NCI-H146 (cell line): ENCODE data around the gene SLC22A4.

Experiments used
- DNase-seq: peaks from one replicate; lab custom pipeline; 2025; lab: John Stamatoyannopoulos, UW

The SLC22A4 gene

DNA sequence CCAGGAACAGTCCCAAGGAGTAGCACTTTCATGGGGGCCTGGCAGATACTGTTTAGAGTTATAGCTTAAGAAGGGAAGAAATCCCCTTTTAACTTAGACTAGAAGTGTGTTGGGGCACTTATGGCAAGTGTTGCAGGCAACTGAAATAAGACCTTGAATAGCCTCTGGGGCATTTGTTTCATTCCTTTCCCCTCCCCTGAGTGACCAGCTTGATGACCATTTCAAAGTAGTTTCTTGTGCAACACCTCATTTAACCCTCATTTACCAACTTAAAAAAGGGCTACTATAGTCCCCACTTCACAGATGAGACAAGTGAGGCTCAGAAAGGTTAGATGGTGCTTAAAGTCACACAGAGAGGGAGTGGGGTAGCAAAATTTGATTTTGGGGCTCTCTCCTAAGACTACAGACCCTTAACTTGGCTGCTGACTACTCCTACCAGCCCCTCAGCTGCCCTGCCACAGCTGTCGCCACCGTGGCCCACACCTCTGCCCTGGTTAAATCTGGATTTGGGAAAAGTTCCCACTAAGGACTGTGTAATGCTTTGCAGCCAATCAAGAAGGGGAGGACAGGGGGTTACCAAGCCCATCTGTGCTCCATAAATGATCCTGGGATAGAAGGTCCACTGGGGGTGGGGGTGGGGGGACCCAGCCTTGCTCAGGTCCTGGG is 31.2 kb upstream of the SLC22A4 start:
- no peak for DNase-seq

DNA sequence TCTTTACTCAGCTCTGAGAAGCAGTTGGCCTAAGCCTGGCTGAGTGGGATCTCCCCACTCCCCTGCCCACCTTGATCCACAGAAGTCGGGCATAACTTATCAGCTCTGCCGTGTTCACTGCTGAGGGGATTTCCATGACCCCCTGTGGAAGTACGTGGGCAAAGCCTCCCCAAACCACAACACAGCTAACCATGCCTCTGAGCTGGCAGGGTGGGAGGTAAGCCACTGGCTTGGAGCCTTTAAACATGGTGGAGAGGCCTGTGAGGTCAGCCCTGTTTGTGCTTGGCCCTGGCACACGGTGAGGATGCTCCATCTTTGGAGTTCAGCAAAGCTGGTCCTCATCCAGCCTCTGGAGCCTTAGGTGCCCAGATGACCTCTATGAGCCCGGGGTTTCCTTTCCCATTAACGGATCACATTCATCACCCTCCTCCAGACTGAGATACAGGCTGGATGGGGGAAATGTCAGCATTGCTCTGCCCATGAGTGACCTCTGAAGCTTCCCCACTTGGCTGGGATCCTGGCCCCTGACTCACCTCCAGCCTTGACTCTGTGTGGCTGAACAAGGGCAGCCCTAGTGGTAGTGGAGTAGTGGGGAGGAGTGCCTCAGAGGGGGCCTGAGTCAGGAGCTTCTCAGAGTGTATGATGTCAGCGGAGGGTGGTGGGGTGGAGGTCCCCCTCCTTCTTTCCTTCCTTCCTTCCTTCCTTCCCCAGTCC is 30.5 kb upstream of the SLC22A4 start:
- no peak for DNase-seq

DNA sequence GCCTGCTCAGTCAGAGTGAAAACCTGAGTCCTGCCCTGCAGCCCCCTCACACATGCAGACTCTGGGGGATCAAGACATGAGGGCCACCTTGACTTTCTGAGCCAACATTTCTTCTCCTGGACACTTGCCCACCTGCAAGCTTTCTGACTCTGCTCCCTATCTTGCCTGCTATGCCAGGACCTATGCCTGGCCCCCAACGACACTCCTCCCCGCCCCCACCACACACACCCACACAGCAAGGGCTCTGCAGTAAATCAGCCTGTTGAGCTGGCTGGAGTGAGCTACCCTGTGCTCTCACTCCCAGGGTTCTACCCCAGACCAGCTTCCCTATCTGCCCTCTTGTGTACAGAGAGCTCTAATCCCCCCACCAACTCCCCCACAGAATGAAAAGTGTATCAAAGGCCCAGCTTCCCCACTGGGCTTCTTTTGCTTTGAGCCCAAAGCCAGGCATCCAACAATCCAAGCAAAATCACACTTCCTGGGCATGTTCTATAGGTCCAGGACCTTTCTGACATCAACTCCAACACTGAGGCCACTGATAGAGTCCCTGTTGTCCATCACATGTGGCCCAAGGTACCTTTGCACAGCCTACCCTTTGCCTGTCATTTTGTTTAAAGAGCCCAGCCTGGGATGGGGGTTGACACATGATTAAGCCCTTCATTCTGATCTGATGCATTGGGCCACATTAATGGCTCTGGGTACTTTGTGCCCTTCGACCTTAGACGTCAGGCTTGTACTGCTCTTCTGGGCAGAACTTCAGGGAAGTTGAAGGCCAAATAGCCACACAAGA is 29.5 kb upstream of the SLC22A4 start:
- DNase-seq, result no peak

DNA sequence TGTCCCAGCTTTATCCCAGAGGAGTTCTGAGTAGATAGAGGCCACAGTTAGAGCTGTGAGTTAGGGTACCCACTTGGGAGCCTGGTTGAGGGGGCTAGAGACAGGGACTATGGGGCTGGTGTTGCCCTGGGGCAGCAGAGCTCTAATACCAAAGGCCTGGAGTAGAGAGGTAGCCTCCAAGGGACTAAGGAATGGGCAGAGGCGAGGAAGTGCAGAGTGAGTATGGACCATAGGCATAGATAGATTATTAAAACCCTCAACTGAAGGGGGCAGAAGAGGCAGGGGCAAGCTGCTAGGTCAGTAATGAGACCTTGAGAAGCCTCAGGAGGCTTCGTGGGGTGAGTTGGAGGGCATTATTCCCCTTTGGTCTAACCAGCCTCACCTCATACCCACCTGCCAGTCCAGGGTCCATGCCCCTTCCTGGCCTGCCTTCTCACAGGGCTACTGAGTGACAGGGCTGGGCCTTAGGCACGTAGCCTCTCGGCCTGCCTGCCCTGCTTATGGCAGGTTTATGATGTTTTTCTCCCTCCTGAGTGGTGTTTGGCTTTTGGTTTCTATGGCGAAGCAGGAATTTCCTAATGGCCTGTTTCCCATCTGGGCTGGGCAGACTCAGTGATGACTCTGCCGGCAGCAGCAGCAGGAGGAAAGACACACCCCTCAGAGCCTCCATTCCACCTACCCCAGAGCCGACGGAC is 28.7 kb upstream of the SLC22A4 start:
- DNase-seq, result no peak

DNA sequence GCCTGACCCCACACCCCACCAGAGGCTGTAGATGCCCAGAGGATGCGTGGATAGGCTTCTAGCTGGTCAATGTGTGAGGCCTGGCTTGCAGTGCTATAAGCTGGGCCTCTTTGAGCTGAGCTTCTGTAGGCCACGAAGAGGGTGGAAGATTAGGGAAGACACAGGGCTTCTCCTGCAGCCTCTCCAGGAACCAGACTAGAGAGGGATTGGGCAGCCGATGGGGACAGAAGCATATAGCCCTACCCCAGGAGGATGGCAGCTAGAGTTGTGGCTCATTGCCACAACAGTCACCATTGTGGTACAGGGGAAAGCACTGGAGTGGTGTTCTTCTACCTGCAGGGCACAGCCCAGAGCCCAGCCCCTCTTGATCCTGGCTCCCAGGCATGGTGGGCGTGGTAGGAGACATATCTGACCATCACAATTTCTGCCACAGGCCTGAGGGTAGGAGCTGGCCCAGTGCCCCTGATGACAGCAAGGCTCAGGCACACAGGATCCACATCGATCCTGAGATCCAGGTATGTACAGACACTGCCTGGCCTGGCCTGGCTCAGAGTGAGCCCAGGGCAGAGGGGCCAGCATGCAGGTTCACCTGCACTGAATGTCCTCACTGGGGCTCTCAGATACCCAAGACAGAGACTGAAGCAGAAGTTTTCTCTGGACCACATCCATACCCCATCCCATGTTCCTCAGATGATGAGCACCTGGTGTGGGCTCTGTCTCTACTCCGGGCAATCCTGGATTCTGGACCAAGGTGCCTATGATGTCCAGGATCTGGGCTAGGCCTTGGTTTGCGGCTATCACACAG is 28.0 kb upstream of the SLC22A4 start:
- no peak for DNase-seq

DNA sequence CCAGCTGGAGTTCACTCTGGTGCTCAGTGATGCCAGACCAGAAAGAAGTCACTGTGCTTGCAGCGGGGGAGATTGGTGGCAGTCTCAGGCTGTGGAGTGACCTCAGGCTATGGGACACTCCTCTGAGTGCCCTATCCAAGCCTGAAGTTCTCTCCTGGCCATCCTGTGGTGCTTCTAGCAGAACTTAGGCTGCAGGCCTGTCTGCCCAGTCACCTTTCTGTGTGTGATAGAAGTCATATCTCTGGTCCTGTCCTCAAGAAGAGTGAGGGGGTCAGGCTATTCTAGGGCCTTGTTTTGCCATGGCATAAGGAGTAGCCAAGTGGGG is 27.4 kb upstream of the SLC22A4 start:
- DNase-seq, result no peak

DNA sequence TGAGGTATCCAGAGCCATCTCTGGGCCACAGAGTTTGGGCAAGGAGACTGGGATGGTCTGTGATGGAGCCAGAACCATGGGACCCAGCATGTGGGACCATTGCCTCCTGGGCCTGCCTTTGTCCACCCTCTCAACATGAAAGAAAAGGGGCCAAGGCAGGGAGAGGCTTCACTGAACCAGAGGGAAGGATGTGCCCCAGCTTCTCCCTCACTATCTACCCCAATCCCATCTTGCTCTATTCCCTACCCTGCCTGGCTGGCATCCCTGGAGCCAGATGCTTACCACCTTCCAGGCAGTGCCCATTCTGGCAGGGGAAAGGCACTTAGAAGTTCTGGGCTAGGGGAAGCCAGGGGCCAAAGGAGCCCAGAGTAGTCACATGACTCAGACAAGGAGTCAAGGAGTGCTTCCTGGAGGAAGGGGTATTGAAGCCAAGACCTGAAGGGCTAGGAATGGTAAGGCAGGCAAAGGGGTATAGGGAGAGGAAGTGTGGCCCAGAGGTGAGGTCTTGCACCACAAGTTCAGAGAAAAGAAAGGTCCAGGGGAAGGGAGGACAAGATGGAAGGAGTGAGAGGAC is 26.9 kb upstream of the SLC22A4 start:
- no peak for DNase-seq

DNA sequence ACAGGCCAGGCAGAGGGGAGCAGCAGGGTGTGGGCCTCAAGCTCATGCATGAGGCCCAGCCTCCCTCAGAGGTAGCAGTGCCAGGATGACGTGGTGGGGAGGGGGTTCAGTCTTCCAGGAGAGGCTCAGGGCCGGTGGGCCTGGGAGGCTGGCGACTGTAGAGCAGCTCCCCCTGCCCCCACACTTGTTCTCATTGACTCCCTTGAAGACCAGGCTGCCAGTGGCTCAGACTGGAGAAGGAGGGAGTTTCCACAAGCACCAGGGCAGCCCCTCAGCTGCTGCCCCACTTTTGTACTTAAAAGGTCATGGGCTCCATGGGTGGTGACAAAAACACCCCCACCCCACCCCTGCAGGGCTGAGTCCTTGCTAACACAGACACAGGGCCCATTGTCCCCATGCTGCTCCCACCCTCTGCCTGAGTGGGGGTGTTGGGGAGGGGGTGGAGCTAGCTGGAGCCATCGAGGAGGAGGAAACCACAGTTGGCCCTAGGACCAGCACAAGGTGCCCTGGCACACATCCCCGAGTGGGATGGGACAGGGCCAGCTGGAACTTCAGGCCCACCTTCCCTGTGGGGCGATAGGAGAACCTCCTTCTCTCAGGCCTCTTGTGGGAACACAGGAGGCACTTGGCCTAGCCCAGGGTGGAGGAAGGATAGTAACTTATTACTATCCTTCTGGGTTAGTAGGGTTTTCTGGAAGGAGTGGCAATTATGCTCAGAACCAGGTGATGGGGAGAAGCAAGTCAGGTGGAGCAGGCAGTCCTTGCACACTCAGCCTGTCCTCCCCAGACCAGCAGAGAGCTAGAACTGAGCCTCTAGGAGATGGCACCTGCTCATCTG is 26.0 kb upstream of the SLC22A4 start:
- no peak for DNase-seq

DNA sequence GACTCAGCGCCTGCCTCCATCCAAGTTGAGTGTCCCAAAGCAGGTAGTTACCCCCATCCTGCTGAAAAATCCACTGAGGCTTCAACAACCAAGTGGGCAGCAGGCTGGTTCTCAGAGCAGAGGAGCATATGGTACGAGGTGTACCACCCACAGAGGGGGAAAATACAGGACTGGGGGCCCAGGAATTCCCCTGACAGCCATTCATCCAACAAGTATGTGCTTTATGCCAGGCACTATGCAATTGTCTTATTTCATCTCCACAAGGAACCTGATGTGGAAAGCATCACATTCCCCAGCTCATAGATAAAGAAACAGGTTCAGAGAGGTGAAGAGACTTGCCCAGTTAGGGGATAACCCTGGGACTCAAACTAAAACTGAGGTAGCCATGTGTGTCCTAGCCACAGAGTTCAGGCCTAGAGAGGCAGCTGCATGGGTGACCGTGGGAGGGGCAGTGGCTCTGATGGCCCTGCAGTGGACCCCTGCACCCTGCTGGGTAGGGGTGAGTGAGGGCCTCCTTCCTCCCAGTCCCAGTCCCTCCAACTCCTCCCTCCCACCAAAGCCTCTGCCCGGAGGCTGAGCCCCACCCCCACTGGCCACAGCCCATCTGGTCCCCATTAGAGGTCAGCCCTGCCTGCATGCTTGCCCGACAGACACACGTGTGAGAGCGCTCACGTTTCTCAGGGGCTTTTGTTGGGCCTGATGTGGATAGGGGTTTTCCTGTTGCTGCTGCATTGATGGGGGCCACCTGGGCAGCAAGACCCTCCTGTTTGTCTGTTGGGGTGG is 25.2 kb upstream of the SLC22A4 start:
- no peak for DNase-seq

DNA sequence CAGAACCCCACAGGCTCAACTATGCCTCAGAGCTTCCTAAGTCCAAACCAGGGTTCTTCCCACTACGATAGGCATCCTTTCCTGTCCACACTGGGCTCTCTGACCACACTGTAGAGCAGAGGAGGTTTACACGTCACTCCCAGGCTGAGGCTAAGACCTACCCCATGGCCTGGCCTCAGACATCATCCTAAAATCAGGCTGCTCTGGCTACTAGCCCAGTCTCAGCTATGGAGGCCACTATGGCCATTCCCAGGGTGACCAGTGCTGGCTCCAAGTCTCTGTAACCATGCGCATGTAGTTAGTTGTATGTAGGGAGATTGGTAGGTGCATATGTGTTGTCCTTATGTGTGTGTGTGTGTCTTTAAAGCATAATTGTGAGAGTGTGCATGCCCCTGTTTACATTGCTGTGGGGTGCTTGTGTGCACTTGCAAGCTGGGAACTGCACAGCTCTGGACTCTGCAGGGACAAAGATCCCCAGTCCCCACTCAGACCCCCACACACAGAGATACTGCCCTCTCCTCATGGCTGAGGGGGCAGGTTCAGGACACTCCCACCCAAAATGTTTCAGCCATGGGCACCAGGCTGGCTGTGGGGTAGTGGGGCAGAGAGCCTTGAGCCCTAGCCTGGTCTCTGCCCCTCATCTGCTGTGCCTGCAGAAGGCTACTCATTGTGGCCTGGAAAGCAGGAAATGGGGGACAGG is 24.4 kb upstream of the SLC22A4 start:
- no peak for DNase-seq

DNA sequence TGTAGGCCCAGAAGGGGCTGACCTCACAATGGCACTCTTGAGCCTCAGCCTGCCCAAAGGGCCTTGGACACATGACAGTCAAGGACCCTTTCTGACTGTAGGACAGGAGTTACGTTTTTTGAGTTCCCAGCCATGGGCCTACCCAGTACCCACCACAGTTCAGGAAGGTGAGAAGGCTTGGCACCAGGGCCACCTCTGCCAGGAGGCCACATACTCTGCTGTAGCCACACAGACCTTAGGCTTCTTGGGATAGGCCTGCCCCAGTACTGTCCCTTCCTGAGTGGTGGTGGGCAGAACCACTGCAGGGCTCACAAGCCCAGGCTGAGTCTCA is 23.9 kb upstream of the SLC22A4 start:
- no peak for DNase-seq

DNA sequence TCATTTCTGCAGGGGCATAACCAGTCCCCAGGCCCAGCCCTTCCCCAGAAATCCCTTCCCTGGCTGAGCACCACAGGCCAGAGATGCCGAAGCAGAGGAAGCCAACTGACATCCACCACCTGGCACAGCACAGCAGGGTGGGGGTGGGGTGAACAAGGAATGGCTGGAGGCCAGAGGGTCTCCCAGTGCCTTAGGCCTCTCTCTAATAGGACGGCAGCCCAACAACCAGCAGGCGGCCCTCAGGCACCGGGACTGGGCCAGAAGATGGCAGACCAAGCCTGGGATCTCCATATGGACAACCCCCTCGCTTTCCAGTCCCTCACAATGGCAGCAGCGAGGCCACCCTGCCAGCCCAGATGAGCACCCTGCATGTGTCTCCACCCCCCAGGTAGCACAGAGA is 23.5 kb upstream of the SLC22A4 start:
- DNase-seq, result no peak

DNA sequence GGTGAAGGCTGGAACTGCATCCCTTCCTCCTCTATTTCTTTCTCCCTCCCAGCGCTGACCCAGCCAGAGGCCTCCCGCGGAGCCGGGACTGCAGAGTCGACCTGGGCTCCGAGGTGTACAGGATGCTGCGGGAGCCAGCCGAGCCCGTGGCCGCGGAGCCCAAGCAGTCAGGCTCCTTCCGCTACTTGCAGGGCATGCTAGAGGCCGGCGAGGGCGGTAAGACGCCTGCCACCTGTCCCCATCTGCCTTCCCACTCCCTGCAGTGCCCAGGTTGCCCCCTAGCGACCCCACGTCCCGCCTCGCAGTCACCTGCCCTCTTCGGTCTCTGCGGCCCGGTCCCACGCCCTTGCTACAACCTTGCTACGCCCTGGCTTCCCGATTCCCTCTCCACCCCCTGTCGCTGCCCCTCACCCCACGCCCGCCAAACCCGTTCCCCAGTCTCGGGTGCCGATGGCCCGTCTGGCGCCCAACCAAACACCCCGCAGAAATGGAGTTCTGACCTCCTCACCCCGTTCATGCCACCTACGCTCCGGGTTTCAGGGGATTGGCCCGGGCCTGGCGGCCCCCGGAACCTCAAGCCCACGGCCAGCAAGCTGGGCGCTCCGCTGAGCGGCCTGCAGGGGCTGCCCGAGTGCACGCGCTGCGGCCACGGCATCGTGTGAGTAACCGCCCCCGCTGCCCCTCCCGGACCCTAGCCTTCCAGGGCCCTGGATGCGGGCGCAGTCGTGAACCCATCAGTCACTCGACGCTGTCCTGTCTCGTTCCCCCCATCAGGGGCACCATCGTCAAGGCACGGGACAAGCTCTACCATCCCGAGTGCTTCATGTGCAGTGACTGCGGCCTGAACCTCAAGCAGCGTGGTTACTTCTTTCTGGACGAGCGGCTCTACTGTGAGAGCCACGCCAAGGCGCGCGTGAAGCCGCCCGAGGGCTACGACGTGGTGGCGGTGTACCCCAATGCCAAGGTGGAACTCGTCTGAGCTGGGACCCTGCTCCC is 22.6 kb upstream of the SLC22A4 start:
- DNase-seq, result no peak

DNA sequence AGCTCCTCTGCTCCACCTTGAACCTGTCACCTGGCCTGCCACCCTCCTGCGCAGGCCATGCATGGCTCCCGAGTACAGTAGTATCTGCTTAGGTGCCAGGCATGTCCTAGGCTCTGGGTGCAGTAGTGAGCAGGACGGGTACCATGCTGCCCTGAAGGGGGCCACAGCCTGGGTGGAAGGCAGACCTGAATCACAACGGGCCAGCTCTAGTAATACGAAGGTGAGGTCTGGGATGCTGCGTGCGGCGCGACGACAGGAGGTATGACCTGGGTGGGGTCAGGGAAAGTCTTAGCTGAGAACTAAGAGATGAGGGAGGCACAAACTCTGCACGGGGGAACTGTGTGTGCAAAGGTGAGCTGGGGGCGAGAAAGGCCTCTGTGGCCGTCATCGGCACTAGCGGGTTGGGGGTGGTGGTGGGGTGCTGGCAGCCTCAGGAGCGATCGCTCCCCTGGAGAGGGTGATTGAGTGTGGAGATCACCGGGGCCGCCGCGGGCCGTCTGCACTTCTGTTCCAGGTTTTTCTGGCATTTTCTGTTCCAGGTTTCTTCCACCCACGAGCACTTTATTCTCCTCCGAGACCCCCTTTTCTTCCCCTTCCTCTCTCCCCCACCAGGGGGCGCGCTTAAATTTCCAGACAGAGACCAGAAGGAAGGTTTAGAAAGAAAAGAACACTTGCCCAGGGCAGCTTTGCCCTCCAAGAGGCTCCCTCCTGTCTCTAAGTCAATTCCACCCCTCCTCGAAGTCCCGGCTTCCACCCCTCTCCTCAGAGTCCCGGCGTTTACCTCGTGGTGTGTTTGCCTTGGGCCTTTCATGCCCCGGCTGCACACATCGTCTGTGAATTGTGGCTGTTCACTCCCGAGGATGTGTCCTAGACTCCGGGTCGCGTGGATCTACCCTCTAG is 21.6 kb upstream of the SLC22A4 start:
- peak; percentile 33 for DNase-seq

DNA sequence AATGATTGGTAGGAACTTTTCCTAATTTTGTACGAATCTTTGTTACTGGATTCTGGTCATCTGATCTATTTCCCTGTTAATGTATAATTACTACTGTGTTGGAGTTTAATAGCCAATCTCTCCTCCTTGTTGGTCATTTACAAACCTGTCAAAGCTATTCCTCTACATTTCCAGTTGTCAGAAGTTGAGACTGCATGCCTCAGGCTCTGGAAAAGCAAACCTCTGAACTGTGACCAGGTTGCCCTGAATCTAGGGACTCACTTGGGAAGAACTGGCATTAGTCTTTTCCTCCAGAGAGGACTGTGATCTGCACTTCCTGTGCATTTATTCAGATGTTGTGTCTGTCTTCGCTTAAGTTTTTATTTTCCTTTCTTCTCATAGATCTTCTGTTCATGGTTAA is 20.6 kb upstream of the SLC22A4 start:
- DNase-seq, result no peak

DNA sequence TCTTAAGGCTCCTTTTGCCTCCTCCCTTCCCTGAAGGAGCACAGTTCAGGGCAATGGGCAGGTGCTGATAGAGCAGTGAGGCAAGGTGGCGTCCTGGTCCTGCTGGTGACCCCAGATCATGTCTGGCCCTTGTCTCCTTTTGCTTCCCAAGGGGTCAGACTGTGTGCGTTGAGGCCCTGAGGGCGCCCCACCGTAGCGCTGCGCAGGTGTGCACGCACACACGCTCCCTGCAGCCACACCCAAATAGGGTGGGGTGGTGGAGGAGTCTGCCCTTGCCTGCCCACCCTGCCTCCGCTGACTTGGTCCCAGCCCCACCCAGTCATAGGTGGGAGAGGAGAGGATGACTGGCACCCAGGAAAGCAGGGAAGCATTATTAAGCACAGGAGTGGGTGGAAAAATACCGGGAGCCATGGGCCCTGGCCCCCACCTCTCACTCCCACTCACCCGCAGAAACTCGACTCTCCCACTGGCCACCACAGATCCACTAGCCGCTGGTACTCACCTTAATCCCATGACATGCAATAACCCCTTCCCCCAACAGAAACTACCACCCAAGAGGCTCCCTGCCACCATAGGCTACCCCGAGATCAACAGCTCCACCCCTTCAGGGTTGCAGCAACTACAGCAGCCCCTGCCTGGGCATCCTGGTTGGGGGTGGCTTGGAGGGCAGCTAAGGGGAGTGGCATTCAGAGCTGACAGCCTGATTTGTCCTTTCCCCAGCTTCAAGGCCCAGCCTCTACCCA is 20.0 kb upstream of the SLC22A4 start:
- no peak for DNase-seq
